Osteocyte (in vitro differentiated cells): Measurements from ENCODE around the gene KCNK6. TPM values are rescaled to one million over a fixed set of nuclear protein-coding genes. Genes with fewer than 3 reads are reported as not detected.
"Not testable (repeated sequence)": the region's sequence is repeated elsewhere in the genome, so short reads cannot be mapped to it uniquely, and the experiment has no call there.

Experiments used
- DNase-seq: peaks from one replicate; pipeline ENCODE4 v3.0.0; 2021; ENCODE audit warnings: mixed read lengths; ENCODE audit not compliant: unreplicated experiment; ENCODE audit errors: extremely low spot score
- H3K27ac Mint-ChIP-seq: one replicate; pipeline ENCODE4 v1.8.0; 2021; ENCODE audit warnings: mild to moderate bottlenecking, mixed read lengths; ENCODE audit not compliant: unreplicated experiment
- H3K27me3 Mint-ChIP-seq: one replicate; pipeline ENCODE4 v1.8.0; 2021; ENCODE audit warnings: mixed read lengths; ENCODE audit not compliant: unreplicated experiment
- H3K36me3 Mint-ChIP-seq: one replicate; pipeline ENCODE4 v1.8.0; 2021; ENCODE audit warnings: mixed read lengths; ENCODE audit not compliant: unreplicated experiment
- H3K4me1 Mint-ChIP-seq: one replicate; pipeline ENCODE4 v1.8.0; 2021; ENCODE audit warnings: mixed read lengths; ENCODE audit not compliant: unreplicated experiment
- H3K4me3 Mint-ChIP-seq: one replicate; pipeline ENCODE4 v1.8.0; 2021; ENCODE audit warnings: mild to moderate bottlenecking, moderate library complexity, mixed read lengths; ENCODE audit not compliant: unreplicated experiment
- H3K9me3 Mint-ChIP-seq: one replicate; pipeline ENCODE4 v1.8.0; 2021; ENCODE audit warnings: mixed read lengths; ENCODE audit not compliant: unreplicated experiment
- total RNA-seq: library from RNA; stranded (reverse); gene quantifications from 2 replicates; pipeline ENCODE4 v1.2.1, GENCODE V29; 2021
- TF ChIP-seq, protein P1 (sequence below): fragments of 200-600 bp; sonication (generic); IDR thresholded peaks from 2 replicates; pipeline ENCODE4 v1.5.0; 2021; ENCODE audit warnings: antibody characterized with exemption, mild to moderate bottlenecking, moderate library complexity

Gene KCNK6
- total RNA-seq, 1 donor from 2014 or later: 13.0 TPM

DNA sequence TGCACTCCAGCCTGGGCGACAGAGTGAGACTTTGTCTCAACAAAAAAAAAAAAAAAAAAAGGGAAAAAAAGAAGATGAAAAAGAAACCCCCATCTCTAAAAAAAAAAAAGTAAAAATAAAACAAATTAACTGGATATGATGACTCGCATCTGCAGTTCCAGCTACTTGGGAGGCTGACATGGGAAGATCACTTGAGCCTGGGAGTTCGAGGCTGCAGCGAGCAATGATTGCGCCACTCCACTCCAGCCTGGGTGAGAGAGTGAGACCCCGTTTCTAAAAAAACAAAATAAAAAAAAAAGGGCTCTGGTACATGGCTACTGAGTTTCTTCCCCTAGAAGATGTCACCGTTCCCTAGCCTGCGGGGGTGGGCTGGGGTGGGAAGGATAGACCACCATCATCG lies 13.6 kb downstream of the KCNK6 start:
- Mint-ChIP-seq H3K36me3 (peaks cover 5% of the 10 kb centered on the region), H3K4me3 (no peak overlapping the region), H3K9me3 (no peaks in the 10 kb centered on the region), H3K27me3 (no peaks in the 10 kb centered on the region), H3K4me1 (peaks cover 7% of the 10 kb centered on the region), H3K27ac (no peak overlapping the region)
- TF ChIP-seq, protein P1, sequence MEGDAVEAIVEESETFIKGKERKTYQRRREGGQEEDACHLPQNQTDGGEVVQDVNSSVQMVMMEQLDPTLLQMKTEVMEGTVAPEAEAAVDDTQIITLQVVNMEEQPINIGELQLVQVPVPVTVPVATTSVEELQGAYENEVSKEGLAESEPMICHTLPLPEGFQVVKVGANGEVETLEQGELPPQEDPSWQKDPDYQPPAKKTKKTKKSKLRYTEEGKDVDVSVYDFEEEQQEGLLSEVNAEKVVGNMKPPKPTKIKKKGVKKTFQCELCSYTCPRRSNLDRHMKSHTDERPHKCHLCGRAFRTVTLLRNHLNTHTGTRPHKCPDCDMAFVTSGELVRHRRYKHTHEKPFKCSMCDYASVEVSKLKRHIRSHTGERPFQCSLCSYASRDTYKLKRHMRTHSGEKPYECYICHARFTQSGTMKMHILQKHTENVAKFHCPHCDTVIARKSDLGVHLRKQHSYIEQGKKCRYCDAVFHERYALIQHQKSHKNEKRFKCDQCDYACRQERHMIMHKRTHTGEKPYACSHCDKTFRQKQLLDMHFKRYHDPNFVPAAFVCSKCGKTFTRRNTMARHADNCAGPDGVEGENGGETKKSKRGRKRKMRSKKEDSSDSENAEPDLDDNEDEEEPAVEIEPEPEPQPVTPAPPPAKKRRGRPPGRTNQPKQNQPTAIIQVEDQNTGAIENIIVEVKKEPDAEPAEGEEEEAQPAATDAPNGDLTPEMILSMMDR: no peak
- DNase-seq: no peak

DNA sequence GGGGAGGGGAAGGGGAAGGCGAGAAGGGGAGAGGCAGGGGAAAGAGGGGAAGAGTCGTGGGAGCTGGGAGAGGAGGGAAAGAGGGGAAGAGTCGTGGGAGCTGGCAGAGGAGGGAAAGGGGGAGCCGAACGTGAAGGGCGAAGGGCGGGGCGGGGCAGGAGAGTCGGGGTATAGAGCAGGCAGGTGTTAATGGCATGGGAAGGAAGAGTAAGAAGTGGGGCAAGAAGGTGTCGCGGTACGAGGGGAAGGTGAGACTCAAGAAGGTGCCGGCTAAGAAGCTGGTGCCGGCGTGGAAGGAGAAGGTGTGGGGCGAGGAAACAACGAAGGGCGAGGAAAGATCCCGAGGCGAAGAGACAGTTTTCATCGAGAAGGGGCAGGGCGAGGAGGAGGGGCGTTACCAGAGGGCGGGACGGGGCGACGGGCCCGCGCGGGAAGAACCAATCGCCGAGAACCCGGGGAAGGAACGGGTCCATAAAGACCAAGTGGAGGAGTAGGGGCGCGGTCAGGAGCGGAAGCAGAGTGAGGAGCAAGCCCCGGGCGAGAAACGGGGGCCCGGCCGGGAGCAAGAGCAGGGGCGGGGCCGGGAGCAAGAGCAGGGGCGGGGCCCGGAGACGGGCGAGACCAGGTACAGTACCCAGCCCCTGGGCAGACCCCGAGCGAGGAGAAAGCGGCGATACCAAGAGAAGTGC lies 16.4 kb downstream of the KCNK6 start:
- no peaks in the 10 kb centered on the region for H3K27me3 Mint-ChIP-seq
- H3K36me3 Mint-ChIP-seq: peaks cover 2% of the 10 kb centered on the region
- peaks cover 7% of the 10 kb centered on the region for H3K4me1 Mint-ChIP-seq
- H3K27ac Mint-ChIP-seq: peak overlapping the region; percentile 99
- DNase-seq: peak; percentile 98
- no peaks in the 10 kb centered on the region for H3K9me3 Mint-ChIP-seq
- peak overlapping the region; percentile 97 for H3K4me3 Mint-ChIP-seq
- TF ChIP-seq, protein P1: no peak

DNA sequence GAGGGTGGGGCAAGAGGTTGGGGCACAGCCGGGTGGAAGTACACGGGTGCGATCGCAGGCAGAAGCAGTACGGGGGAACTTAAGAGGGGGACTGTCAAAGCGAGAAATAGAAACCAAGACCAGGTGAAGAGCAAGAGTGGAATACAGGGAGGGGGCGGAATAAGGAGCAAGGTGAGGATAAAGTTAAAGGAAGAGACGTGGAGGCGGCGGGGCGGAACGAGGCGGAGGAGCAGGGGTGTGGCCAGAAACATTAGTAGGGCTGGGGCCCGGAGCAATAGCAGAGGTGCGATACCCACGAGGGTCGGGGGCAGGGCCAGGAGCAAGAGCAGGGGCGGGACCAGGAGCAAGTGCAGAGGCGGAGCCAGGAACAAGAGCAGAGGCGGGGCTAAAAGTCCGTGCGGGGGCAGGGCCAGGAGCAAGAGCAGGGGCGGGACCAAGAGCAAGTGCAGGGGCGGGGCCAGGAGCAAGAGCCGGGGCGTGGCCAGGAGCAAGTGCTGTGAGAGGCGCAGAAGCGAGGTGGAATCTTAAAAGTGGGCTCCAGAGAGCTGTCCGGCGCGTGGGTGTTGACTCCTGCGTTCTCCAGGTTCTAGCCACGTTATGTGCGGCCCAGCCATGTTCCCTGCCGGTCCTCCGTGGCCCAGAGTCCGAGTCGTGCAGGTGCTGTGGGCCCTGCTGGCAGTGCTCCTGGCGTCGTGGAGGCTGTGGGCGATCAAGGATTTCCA lies 17.2 kb downstream of the KCNK6 start:
- H3K27ac Mint-ChIP-seq: peak overlapping the region; percentile 99
- no peaks in the 10 kb centered on the region for H3K27me3 Mint-ChIP-seq
- H3K9me3 Mint-ChIP-seq: no peaks in the 10 kb centered on the region
- peak overlapping the region; percentile 97 for H3K4me3 Mint-ChIP-seq
- peak; percentile 97 for DNase-seq
- TF ChIP-seq, protein P1: no peak
- H3K36me3 Mint-ChIP-seq: peaks cover 2% of the 10 kb centered on the region
- H3K4me1 Mint-ChIP-seq: peaks cover 7% of the 10 kb centered on the region

DNA sequence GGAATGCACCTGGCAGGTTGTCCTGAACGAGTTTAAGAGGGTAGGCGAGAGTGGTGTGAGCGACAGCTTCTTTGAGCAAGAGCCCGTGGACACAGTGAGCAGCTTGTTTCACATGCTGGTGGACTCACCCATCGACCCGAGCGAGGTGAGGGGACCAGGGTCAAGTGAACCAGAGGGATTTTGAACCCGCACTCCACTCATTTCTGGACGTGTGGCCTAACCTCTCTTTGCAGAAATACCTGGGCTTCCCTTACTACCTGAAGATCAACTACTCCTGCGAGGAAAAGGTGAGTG lies 17.7 kb downstream of the KCNK6 start:
- Mint-ChIP-seq H3K9me3 (no peaks in the 10 kb centered on the region), H3K4me3 (peak overlapping the region; percentile 97), H3K27ac (no peak overlapping the region), H3K36me3 (peaks cover 2% of the 10 kb centered on the region), H3K4me1 (peaks cover 7% of the 10 kb centered on the region), H3K27me3 (no peaks in the 10 kb centered on the region)
- TF ChIP-seq, protein P1: no peak
- DNase-seq: no peak

DNA sequence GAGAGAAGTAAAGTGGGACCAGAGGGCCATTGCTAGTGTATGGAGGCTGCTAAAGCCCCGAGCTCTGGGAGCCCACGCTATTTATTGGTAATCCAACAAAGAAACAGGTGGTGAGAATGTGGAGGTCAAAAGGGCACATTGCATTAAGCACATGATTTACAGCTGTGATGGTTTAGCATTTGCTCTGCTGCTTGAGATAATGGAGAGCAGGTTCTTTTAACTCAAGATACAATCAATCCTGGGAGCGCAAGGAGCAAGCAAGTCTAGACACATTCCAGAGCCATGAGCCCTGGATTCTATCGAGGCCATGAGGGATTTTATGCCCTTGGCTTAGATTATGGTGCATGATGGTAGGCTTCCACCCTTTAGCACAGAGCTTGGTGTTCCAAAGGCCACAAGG lies 19.4 kb downstream of the KCNK6 start:
- not testable (repeated sequence) for DNase-seq, H3K9me3 Mint-ChIP-seq, H3K4me3 Mint-ChIP-seq, H3K27me3 Mint-ChIP-seq, H3K36me3 Mint-ChIP-seq, H3K4me1 Mint-ChIP-seq, H3K27ac Mint-ChIP-seq
